ENCODE measurements around the gene MAST3. TPM values are rescaled to one million over a fixed set of nuclear protein-coding genes. Genes with fewer than 3 reads are reported as not detected.

The MAST3 gene
- total RNA-seq, 1 experiment from 2014 or later: 10.4 TPM

DNA sequence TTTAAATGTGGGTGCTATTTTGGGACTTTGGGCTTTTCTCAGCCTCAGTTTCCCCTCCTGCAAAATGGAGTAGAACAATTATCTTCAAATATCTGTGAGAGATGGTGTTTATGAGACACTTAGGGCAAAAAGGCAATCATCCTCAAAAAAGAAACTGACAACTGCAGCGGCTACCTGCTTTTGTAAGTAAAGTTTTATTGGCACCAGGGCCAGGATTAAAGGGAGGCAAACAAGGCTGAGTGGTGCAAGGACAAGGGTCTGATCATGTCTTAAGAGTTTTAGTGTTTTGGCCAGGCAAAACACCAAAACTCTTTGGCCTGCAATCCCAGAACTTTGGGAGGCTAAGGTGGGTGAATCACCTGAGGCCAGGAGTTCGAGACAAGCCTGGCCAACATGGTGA lies 1.3 kb upstream of the MAST3 start:
- Histone ChIP-seq H4K91ac (ENCODE audit: insufficient read length, low read depth, low read length) (no peak overlapping the region), H2AK5ac (ENCODE audit: insufficient read length, low read length) (no peak overlapping the region), H3K9me3 (ENCODE audit: control insufficient read depth, low read depth, low read length) (no peaks in the 10 kb centered on the region), H4K5ac (ENCODE audit: insufficient read length, low read depth, low read length) (no peak overlapping the region), H3K79me1 (ENCODE audit: insufficient read depth, low read depth, low read length, poor library complexity, severe bottlenecking) (no peaks in the 10 kb centered on the region), H4K8ac (replicated peaks; ENCODE audit: insufficient read length, low read depth, low read length) (no peak overlapping the region), H3K27me3 (ENCODE audit: insufficient read depth, low read length) (no peaks in the 10 kb centered on the region), H3K27ac (ENCODE audit: insufficient read length, low read depth, low read length) (no peak overlapping the region), H3K79me2 (ENCODE audit: insufficient read depth, low read length) (no peaks in the 10 kb centered on the region), H3T11ph (ENCODE audit: low read length) (no peak overlapping the region), H3K9ac (ENCODE audit: extremely low read depth, insufficient read length, low read length) (no peak overlapping the region), H2BK20ac (ENCODE audit: low read depth, low read length, poor library complexity, severe bottlenecking) (no peak overlapping the region), H2BK12ac (ENCODE audit: insufficient read length, low read depth, low read length) (no peak overlapping the region), H3K4me2 (ENCODE audit: insufficient read depth, insufficient read length, low read length) (no peak overlapping the region), H2AFZ (ENCODE audit: low read length) (no peak overlapping the region), H3K14ac (ENCODE audit: insufficient read depth, low read length) (no peak overlapping the region), H3K18ac (ENCODE audit: insufficient read length, low read depth, low read length) (no peak overlapping the region), H4K20me1 (ENCODE audit: control insufficient read depth, insufficient read depth, insufficient read length) (no peaks in the 10 kb centered on the region), H2BK120ac (ENCODE audit: low read depth, low read length, poor library complexity, severe bottlenecking) (no peak overlapping the region), H3K23ac (ENCODE audit: insufficient read length, low read depth, low read length) (no peak overlapping the region), H2BK15ac (ENCODE audit: low read depth, low read length) (no peak overlapping the region), H3K56ac (ENCODE audit: insufficient read length, low read depth, low read length) (no peak overlapping the region), H2BK5ac (ENCODE audit: insufficient read length, low read length) (no peak overlapping the region), H3K4me1 (ENCODE audit: insufficient read depth, low read length) (no peaks in the 10 kb centered on the region), H3K4ac (ENCODE audit: low read depth, low read length) (no peak overlapping the region), H3K23me2 (ENCODE audit: insufficient read length, low read depth, low read length, poor library complexity, severe bottlenecking) (no peaks in the 10 kb centered on the region)
- H3K36me3 Mint-ChIP-seq (ENCODE audit: insufficient read depth in 1 of 3, low read depth in 3 of 3): no peaks in the 10 kb centered on the region
- no CpG with 5 or more reads among the region's 2 CpGs for WGBS (ENCODE audit: extremely low coverage, insufficient read length, low lambda C conversion rate)
- peaks cover 13% of the 10 kb centered on the region for H3K27me3 Mint-ChIP-seq (ENCODE audit: low read depth)
- no peak overlapping the region for H3K27ac Mint-ChIP-seq
- TF ChIP-seq, protein P1, sequence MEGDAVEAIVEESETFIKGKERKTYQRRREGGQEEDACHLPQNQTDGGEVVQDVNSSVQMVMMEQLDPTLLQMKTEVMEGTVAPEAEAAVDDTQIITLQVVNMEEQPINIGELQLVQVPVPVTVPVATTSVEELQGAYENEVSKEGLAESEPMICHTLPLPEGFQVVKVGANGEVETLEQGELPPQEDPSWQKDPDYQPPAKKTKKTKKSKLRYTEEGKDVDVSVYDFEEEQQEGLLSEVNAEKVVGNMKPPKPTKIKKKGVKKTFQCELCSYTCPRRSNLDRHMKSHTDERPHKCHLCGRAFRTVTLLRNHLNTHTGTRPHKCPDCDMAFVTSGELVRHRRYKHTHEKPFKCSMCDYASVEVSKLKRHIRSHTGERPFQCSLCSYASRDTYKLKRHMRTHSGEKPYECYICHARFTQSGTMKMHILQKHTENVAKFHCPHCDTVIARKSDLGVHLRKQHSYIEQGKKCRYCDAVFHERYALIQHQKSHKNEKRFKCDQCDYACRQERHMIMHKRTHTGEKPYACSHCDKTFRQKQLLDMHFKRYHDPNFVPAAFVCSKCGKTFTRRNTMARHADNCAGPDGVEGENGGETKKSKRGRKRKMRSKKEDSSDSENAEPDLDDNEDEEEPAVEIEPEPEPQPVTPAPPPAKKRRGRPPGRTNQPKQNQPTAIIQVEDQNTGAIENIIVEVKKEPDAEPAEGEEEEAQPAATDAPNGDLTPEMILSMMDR (conservative IDR thresholded peaks at IDR 0.05): no peak
- no peak for DNase-seq
- H3K9me3 Mint-ChIP-seq: no peaks in the 10 kb centered on the region
- peaks cover 15 to 32% of the 10 kb centered on the region in 2 experiments for H3K4me1 Mint-ChIP-seq
- no peak overlapping the region for H3K4me3 Mint-ChIP-seq

Measured in H9 (cell line).